ENCODE results near the gene TTLL11.

The TTLL11 gene

DNA sequence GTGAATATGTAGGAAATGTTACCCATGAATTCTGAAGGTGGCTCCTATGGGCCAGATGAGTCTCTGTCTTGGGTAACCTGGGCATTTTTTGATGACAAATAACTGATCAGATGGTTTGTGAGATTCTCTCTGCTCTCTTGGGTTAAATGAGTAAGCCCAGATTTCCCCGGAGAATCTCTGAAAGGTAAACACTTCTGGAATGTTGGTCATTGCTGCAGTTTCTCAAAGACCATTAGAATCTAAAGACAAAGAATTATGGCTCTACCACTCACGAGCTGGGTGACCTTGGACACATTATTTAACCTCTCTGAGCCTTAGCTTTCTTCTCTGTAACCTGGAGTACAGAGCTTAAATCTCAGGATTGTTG lies 250.5 kb downstream of the TTLL11 start:
- TF ChIP-seq, protein P1, sequence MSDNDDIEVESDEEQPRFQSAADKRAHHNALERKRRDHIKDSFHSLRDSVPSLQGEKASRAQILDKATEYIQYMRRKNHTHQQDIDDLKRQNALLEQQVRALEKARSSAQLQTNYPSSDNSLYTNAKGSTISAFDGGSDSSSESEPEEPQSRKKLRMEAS (IDR thresholded peaks at IDR 0.05; ENCODE audit: low read depth, low read length), result no peak
- TF ChIP-seq MYC (IDR thresholded peaks at IDR 0.05; ENCODE audit: low read depth, low read length) (no peak), POLR2A (IDR thresholded peaks at IDR 0.05; ENCODE audit: extremely low read depth, insufficient read length) (no peak)
- TF ChIP-seq, protein P2, sequence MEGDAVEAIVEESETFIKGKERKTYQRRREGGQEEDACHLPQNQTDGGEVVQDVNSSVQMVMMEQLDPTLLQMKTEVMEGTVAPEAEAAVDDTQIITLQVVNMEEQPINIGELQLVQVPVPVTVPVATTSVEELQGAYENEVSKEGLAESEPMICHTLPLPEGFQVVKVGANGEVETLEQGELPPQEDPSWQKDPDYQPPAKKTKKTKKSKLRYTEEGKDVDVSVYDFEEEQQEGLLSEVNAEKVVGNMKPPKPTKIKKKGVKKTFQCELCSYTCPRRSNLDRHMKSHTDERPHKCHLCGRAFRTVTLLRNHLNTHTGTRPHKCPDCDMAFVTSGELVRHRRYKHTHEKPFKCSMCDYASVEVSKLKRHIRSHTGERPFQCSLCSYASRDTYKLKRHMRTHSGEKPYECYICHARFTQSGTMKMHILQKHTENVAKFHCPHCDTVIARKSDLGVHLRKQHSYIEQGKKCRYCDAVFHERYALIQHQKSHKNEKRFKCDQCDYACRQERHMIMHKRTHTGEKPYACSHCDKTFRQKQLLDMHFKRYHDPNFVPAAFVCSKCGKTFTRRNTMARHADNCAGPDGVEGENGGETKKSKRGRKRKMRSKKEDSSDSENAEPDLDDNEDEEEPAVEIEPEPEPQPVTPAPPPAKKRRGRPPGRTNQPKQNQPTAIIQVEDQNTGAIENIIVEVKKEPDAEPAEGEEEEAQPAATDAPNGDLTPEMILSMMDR (IDR thresholded peaks at IDR 0.05; ENCODE audit: low read depth, low read length), result no peak
- DNase-seq (ENCODE audit: low read depth), result no peak
- H3K4me3 ChIP-seq (ENCODE audit: low read depth, low read length), result no peak overlapping the region

DNA sequence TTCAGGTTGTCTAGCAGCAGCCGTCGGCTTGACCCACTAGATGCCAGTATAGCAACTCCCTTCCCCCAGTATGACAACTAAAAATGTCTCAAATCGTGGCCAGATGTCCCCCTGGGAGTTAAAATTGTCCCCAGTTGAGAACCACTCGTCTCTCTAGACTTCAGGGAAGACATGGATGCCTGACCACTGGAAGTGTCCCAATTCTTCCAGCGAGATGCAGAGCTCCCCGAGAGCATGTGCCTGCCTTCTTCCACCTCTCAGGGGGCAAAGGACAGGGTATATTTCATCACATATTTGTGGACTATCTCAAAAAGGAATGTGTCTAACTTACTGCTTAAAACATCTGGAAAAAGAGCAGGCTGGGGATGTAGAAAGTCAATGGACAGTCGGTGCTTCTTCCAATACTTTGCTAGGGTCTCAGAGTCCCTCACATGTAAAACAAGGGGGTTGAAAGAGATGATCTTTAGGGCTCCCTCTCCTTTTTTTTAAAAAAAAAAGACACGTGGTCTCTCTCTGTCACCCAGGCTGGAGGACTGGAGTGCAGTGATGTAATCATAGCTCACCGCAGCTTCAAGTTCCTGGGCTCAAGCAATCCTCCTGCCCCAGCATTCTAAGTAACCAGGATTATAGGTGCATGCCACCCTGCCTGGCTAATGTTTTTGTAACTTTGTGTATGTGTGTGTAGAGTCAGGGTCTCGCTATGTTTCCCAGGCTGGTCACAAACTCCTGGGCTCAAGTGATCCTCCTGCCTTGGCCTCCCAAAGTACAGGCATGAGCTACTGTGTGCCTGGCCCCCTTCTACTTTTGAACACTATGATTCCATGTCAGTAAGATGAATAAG lies 251.1 kb downstream of the TTLL11 start:
- TF ChIP-seq MYC (IDR thresholded peaks at IDR 0.05; ENCODE audit: low read depth, low read length) (no peak), POLR2A (IDR thresholded peaks at IDR 0.05; ENCODE audit: extremely low read depth, insufficient read length) (no peak)
- TF ChIP-seq, protein P1 (IDR thresholded peaks at IDR 0.05; ENCODE audit: low read depth, low read length), result 0 out of 2 replicates have a peak, but pooled peaks have one; percentile 38
- DNase-seq (ENCODE audit: low read depth), result peak; percentile 25
- H3K4me3 ChIP-seq (ENCODE audit: low read depth, low read length), result no peak overlapping the region

DNA sequence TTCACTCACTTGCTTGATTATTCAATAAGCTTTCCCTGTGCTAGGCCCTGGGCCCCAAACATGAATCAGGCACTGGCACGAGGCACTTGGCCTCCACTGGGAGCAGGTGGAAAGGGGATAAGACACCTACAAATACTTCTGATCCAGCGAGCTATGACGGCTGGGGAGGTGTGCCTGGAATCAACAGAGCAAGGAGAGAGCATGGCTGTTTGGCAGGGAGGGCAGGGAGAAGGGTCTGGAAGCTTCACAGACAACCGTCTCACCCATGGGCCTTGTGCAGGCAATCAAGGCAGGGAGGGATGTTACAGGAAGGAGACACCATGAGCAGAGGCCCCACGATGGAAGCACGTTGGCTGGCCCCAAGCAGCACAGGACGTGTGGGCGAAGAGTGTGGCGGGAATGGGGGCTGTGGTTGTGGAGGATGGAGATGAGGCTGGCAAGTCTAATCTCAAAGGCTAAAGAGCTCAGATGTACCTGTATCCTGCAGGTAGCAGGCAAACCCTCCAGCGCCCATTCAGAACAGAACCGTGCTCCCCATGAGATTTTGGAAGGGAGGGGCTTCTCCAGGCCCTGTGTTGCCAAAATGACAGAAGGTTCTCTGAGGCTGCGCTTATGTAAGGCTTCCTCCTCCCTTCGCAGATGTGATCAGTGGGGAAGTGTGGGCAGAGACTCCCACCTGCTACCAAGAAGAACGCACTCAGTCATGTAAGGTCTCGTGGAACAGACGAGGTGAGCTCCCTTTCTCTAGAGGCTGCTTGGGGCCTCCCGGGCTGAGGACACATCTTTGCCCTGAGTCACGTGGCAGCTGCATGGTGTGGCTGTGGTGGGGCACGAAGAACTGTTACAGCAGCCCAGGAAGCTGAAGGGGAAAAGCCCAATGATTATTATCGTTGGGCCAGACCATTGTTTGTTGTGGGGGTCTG lies 252.0 kb downstream of the TTLL11 start:
- TF ChIP-seq MYC (IDR thresholded peaks at IDR 0.05; ENCODE audit: low read depth, low read length), result peak; percentile 35; the same call in 1 of the 2 replicates
- TF ChIP-seq, protein P1 (IDR thresholded peaks at IDR 0.05; ENCODE audit: low read depth, low read length), result peak; percentile 83
- TF ChIP-seq, protein P2 (IDR thresholded peaks at IDR 0.05; ENCODE audit: low read depth, low read length), result no peak
- no peak overlapping the region for H3K4me3 ChIP-seq (ENCODE audit: low read depth, low read length)
- peak; percentile 54 for DNase-seq (ENCODE audit: low read depth)

DNA sequence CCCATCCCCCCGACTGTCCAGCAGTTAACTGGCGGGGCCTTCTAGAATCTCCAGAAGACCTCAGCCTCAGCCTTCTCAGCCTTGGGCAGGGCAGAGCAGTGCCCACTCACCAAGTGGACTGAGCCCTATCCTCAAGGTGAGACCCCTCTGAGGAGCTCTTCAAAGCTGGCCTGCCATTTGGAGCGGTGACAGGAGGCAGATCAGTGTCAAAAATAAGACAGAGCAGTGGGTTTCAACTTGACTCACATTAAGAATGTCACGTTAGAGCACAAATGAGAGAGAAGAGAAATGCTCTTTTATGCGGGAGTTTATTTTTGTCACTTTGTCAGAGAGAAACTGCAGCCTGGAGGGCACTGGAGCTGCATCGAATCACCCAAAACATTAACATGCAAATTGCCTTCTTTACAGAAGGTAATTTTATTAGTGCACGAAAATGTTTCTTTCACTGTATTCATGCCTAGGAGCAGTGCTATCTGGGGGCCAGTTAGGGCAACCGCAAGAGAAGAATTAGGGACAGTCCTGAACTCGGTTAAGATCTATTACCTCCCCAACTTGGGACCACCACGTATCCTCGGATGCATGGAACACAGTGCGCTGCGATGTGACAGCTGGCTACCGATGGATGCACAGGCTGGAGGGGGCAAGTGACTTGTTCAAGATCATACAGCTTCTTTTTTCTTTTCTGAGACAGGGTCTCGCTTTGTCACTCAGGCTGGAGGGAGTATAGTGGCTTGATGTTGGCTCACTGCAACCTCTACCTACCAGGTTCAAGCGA lies 253.2 kb downstream of the TTLL11 start:
- TF ChIP-seq, protein P1 (IDR thresholded peaks at IDR 0.05; ENCODE audit: low read depth, low read length), result no peak
- TF ChIP-seq, protein P2 (IDR thresholded peaks at IDR 0.05; ENCODE audit: low read depth, low read length), result no peak
- TF ChIP-seq MYC (IDR thresholded peaks at IDR 0.05; ENCODE audit: low read depth, low read length), result no peak
- no peak for TF ChIP-seq POLR2A (IDR thresholded peaks at IDR 0.05; ENCODE audit: extremely low read depth, insufficient read length)
- H3K4me3 ChIP-seq (ENCODE audit: low read depth, low read length), result no peak overlapping the region

DNA sequence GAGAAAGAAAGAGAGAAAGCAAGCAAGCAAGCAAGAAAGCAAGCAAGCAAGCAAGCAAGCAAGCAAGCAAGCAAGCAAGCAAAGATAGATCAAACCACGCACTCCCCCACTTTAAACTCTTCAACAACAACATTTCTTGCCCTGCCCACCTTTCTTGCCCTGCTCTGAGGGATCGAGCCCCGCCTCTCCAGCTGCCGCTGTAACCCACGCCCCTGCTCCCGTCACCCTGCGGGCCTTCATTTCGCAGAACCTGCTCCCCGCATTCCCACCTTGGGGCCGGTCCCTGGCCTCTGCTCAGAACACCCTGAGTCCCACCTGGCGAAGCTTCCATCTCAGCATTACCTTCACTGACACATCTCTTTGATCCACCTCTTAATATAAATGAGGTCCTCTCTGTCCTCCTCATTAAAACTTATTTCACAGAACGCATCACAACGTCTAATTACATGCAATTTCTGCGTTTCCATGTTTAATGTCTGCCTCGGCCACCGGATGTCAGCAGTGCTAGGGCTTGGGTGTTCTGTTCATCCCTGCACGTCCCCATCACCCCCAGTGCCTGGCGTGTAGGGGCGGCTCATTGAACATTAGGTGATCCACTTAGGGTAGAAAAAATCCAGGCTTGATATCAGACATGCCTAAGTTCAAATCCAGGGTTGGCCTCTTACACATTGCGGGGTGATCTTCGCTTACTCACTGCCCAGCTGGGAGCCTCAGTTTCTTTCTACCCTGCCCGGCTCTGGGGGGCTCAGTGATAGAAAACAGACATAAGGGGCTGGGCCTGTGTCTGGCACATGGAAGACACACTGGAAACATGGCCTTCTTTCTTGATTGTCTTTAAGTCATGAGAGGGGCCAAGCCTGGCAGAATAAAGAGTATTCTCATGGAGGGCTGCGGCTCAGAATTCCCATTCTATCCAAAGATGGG lies 254.1 kb downstream of the TTLL11 start:
- TF ChIP-seq, protein P2 (IDR thresholded peaks at IDR 0.05; ENCODE audit: low read depth, low read length), result peak; percentile 3
- TF ChIP-seq MYC (IDR thresholded peaks at IDR 0.05; ENCODE audit: low read depth, low read length), result no peak
- DNase-seq (ENCODE audit: low read depth), result no peak
- no peak overlapping the region for H3K4me3 ChIP-seq (ENCODE audit: low read depth, low read length)

More for the DNA sequence above, 253.2 kb downstream of the TTLL11 start:
- DNase-seq (ENCODE audit: low read depth), result no peak
